Panc1 (cell line): ENCODE measurements around the gene CCDC83.

Source experiments
- POLR2AphosphoS5 ChIP-seq: IDR thresholded peaks from 2 replicates; pipeline ENCODE4 v1.6.1; 2012; ENCODE audit warnings: mild to moderate bottlenecking, low read depth, low read length, moderate library complexity
- TF ChIP-seq, protein P1 (sequence below): fragments of 450-650 bp; IDR thresholded peaks from 2 replicates; pipeline ENCODE4 v1.5.1; 2017; ENCODE audit warnings: mild to moderate bottlenecking

- TF ChIP-seq, protein P1, sequence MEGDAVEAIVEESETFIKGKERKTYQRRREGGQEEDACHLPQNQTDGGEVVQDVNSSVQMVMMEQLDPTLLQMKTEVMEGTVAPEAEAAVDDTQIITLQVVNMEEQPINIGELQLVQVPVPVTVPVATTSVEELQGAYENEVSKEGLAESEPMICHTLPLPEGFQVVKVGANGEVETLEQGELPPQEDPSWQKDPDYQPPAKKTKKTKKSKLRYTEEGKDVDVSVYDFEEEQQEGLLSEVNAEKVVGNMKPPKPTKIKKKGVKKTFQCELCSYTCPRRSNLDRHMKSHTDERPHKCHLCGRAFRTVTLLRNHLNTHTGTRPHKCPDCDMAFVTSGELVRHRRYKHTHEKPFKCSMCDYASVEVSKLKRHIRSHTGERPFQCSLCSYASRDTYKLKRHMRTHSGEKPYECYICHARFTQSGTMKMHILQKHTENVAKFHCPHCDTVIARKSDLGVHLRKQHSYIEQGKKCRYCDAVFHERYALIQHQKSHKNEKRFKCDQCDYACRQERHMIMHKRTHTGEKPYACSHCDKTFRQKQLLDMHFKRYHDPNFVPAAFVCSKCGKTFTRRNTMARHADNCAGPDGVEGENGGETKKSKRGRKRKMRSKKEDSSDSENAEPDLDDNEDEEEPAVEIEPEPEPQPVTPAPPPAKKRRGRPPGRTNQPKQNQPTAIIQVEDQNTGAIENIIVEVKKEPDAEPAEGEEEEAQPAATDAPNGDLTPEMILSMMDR = no peak
- TF ChIP-seq POLR2AphosphoS5 = no peak
Measured at GRCh38 chr11:85821636-85822035, 33.5 kb upstream of the CCDC83 start.
